ENCODE measurements around the gene GLOD5. TPM values are rescaled to one million over a fixed set of nuclear protein-coding genes. Genes with fewer than 3 reads are reported as not detected.

GLOD5 gene
- total and polyA plus RNA-seq, 2 experiments from 2014 or later = 2.4 TPM; not detected in 1

GRCh38 chrX:48792219-48792618 is 30.7 kb downstream of the GLOD5 start:
- 82% methylated on average over 7 of the region's 7 CpGs for WGBS (ENCODE audit: low lambda C conversion rate, missing lambda C conversion rate)
- no peaks in the 10 kb centered on the region for H3K27me3 ChIP-seq
- peaks cover 13% of the 10 kb centered on the region for H3K4me1 ChIP-seq (ENCODE audit: insufficient read depth)
- no peak overlapping the region for H2AFZ ChIP-seq
- H4K20me1 ChIP-seq (ENCODE audit: insufficient read depth, poor library complexity, severe bottlenecking) = no peaks in the 10 kb centered on the region
- no peak overlapping the region for H3K27ac ChIP-seq
- H3K36me3 ChIP-seq (replicated peaks; ENCODE audit: insufficient read depth, low read depth) = no peaks in the 10 kb centered on the region
- TF ChIP-seq EZH2 (IDR thresholded peaks at IDR 0.05; ENCODE audit: borderline replicate concordance) (no peak), CTCF (IDR thresholded peaks at IDR 0.05; ENCODE audit: poor library complexity) (no peak), EZH2phosphoT487 (IDR thresholded peaks at IDR 0.05; ENCODE audit: low read depth, severe bottlenecking, unreplicated experiment) (no peak)
- no peaks in the 10 kb centered on the region for H3K79me2 ChIP-seq
- H3K4me3 ChIP-seq = no peak overlapping the region
- H3K4me2 ChIP-seq = no peak overlapping the region
- no peaks in the 10 kb centered on the region for H3K9me3 ChIP-seq (ENCODE audit: low read depth)
- no peak for DNase-seq (ENCODE audit: low spot score)
- H3K9me2 ChIP-seq (replicated peaks; ENCODE audit: insufficient read depth) = no peaks in the 10 kb centered on the region

- Histone ChIP-seq H3K4me3 (no peak overlapping the region), H3K79me2 (no peaks in the 10 kb centered on the region), H3K4me2 (no peak overlapping the region), H2AFZ (no peak overlapping the region), H3K9me2 (replicated peaks; ENCODE audit: insufficient read depth) (no peaks in the 10 kb centered on the region), H3K4me1 (ENCODE audit: insufficient read depth) (peaks cover 13% of the 10 kb centered on the region), H4K20me1 (ENCODE audit: insufficient read depth, poor library complexity, severe bottlenecking) (no peaks in the 10 kb centered on the region), H3K27me3 (no peaks in the 10 kb centered on the region), H3K36me3 (replicated peaks; ENCODE audit: insufficient read depth, low read depth) (no peaks in the 10 kb centered on the region), H3K9me3 (ENCODE audit: low read depth) (no peaks in the 10 kb centered on the region), H3K27ac (no peak overlapping the region)
- no peak for DNase-seq (ENCODE audit: low spot score)
- TF ChIP-seq CTCF (IDR thresholded peaks at IDR 0.05; ENCODE audit: poor library complexity) (no peak), EZH2phosphoT487 (IDR thresholded peaks at IDR 0.05; ENCODE audit: low read depth, severe bottlenecking, unreplicated experiment) (no peak), EZH2 (IDR thresholded peaks at IDR 0.05; ENCODE audit: borderline replicate concordance) (no peak)
- WGBS (ENCODE audit: low lambda C conversion rate, missing lambda C conversion rate) = 97% methylated on average over 3 of the region's 4 CpGs
Observed at GRCh38 chrX:48793935-48794334, 32.4 kb downstream of the GLOD5 start.

- Histone ChIP-seq H3K79me2 (no peaks in the 10 kb centered on the region), H3K27me3 (no peaks in the 10 kb centered on the region), H2AFZ (no peak overlapping the region), H4K20me1 (ENCODE audit: insufficient read depth, poor library complexity, severe bottlenecking) (no peaks in the 10 kb centered on the region), H3K4me1 (ENCODE audit: insufficient read depth) (peaks cover 13% of the 10 kb centered on the region), H3K27ac (peak overlapping the region; percentile 75), H3K9me3 (ENCODE audit: low read depth) (no peaks in the 10 kb centered on the region), H3K4me3 (no peak overlapping the region), H3K9me2 (replicated peaks; ENCODE audit: insufficient read depth) (no peaks in the 10 kb centered on the region), H3K36me3 (replicated peaks; ENCODE audit: insufficient read depth, low read depth) (no peaks in the 10 kb centered on the region), H3K4me2 (no peak overlapping the region)
- DNase-seq (ENCODE audit: low spot score) = no peak
- TF ChIP-seq CTCF (IDR thresholded peaks at IDR 0.05; ENCODE audit: poor library complexity) (no peak), EZH2 (IDR thresholded peaks at IDR 0.05; ENCODE audit: borderline replicate concordance) (no peak), EZH2phosphoT487 (IDR thresholded peaks at IDR 0.05; ENCODE audit: low read depth, severe bottlenecking, unreplicated experiment) (no peak)
- WGBS (ENCODE audit: low lambda C conversion rate, missing lambda C conversion rate) = 89% methylated on average over 12 of the region's 12 CpGs
Observed at GRCh38 chrX:48794340-48794910, 32.9 kb downstream of the GLOD5 start.

All from hepatocyte (in vitro differentiated cells).